Measurements from ENCODE around the gene KCNQ1.

KCNQ1 gene

GRCh38 chr11:2874963-2875362 lies 430.2 kb downstream of the KCNQ1 start:
- TF ChIP-seq CTCF (IDR thresholded peaks at IDR 0.05; ENCODE audit: low read depth, low read length) = no peak
- no peak overlapping the region for H3K4me3 ChIP-seq (ENCODE audit: low read depth, low read length)

- H3K4me3 ChIP-seq (ENCODE audit: low read depth, low read length) = no peak overlapping the region
- TF ChIP-seq CTCF (IDR thresholded peaks at IDR 0.05; ENCODE audit: low read depth, low read length) = no peak
Measured at GRCh38 chr11:2877474-2877873, 432.7 kb downstream of the KCNQ1 start.

GRCh38 chr11:2878782-2879181 lies 434.0 kb downstream of the KCNQ1 start:
- no peak overlapping the region for H3K4me3 ChIP-seq (ENCODE audit: low read depth, low read length)
- no peak for TF ChIP-seq CTCF (IDR thresholded peaks at IDR 0.05; ENCODE audit: low read depth, low read length)

GRCh38 chr11:2880646-2881045 lies 435.8 kb downstream of the KCNQ1 start:
- no peak overlapping the region for H3K4me3 ChIP-seq (ENCODE audit: low read depth, low read length)
- TF ChIP-seq CTCF (IDR thresholded peaks at IDR 0.05; ENCODE audit: low read depth, low read length) = no peak

- no peak for TF ChIP-seq CTCF (IDR thresholded peaks at IDR 0.05; ENCODE audit: low read depth, low read length)
- H3K4me3 ChIP-seq (ENCODE audit: low read depth, low read length) = no peak overlapping the region
Measured at GRCh38 chr11:2881076-2881980, 436.5 kb downstream of the KCNQ1 start.

GRCh38 chr11:2881981-2882375 lies 437.2 kb downstream of the KCNQ1 start:
- no peak for TF ChIP-seq CTCF (IDR thresholded peaks at IDR 0.05; ENCODE audit: low read depth, low read length)
- H3K4me3 ChIP-seq (ENCODE audit: low read depth, low read length) = no peak overlapping the region

GRCh38 chr11:2882396-2883110 lies 437.7 kb downstream of the KCNQ1 start:
- H3K4me3 ChIP-seq (ENCODE audit: low read depth, low read length) = no peak overlapping the region
- no peak for TF ChIP-seq CTCF (IDR thresholded peaks at IDR 0.05; ENCODE audit: low read depth, low read length)
